ENCODE results near the gene CEBPG. TPM values are rescaled to one million over a fixed set of nuclear protein-coding genes. Genes with fewer than 3 reads are reported as not detected.
A peak's percentile ranks its signal among the peaks of the same experiment; 100 is the strongest.

The CEBPG gene
- total RNA-seq, 1 experiment from 2014 or later: 39.5 TPM

DNA sequence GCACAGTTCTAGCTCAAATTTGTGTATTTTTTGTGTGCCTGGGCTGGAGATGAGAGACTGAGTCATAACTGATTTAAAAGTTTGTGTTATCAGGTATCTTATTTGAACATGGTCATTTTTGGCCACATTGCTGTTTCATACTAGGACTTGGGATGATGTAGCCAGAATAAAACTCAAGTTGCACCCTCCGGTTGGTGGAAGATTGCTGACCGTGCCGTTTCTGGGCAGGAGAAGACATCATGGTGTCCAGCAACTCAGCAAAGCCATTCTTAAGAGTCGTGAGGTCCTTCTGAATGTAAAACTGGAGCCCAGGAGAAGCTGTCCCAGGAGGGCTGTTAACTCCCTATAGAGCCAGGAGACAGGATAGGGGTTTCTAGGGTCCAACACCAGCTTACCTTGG lies 7.6 kb downstream of the CEBPG start:
- DNase-seq: no peak
- no peak for TF ChIP-seq CTCF (IDR thresholded peaks at IDR 0.05; ENCODE audit: unreplicated experiment)
- CTCF ChIA-PET: no interaction called here
- no peak overlapping the region for H3K4me3 Mint-ChIP-seq (ENCODE audit: low read depth, unreplicated experiment)
- peaks cover 20% of the 10 kb centered on the region for H3K4me1 Mint-ChIP-seq (ENCODE audit: low read depth, unreplicated experiment)
- no peaks in the 10 kb centered on the region for H3K9me3 Mint-ChIP-seq (ENCODE audit: low read depth, unreplicated experiment)
- intact Hi-C loops (cut with micrococcal nuclease; ENCODE audit: unreplicated experiment): no loop called here
- no TSS peak for BruUV-seq (replicated peaks)
- peaks cover 48% of the 10 kb centered on the region for H3K36me3 Mint-ChIP-seq (ENCODE audit: insufficient read depth, unreplicated experiment)
- no peak overlapping the region for H3K27ac Mint-ChIP-seq (ENCODE audit: unreplicated experiment)
- H3K27me3 Mint-ChIP-seq (ENCODE audit: unreplicated experiment): no peaks in the 10 kb centered on the region

DNA sequence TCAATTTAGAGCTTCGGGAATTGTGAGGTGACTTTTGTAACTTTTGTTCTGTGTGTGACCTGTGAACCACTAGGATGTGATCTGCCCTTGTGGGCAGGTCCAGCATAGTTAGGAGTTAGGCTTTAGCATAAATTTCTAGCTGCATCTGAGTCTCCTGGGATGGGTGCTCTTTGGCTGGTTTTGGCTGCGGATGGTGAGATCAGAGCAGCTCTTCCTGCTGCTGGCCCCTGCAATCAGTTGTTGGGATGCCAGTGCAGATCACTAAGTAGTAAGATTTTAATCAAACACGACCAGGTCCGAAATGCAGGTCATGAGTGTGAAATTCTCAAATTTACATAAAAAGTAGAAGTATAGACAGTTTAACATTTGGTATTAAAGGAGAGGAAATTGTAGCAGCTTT lies 8.5 kb downstream of the CEBPG start:
- CTCF ChIA-PET: interaction anchor here (0.6 kb wide), 1 partner anchor 1419 kb away, joined by 6 read pairs; no protein-coding TSS in a partner anchor
- TF ChIP-seq CTCF (IDR thresholded peaks at IDR 0.05; ENCODE audit: unreplicated experiment): no peak
- no peak overlapping the region for H3K4me3 Mint-ChIP-seq (ENCODE audit: low read depth, unreplicated experiment)
- H3K27ac Mint-ChIP-seq (ENCODE audit: unreplicated experiment): no peak overlapping the region
- DNase-seq: no peak
- intact Hi-C loops (cut with micrococcal nuclease; ENCODE audit: unreplicated experiment): no loop called here
- no peaks in the 10 kb centered on the region for H3K27me3 Mint-ChIP-seq (ENCODE audit: unreplicated experiment)
- peaks cover 11% of the 10 kb centered on the region for H3K4me1 Mint-ChIP-seq (ENCODE audit: low read depth, unreplicated experiment)
- H3K36me3 Mint-ChIP-seq (ENCODE audit: insufficient read depth, unreplicated experiment): peaks cover 46% of the 10 kb centered on the region
- H3K9me3 Mint-ChIP-seq (ENCODE audit: low read depth, unreplicated experiment): no peaks in the 10 kb centered on the region
- no TSS peak for BruUV-seq (replicated peaks)

- Mint-ChIP-seq H3K27me3 (ENCODE audit: unreplicated experiment) (no peaks in the 10 kb centered on the region), H3K4me1 (ENCODE audit: low read depth, unreplicated experiment) (peaks cover 7% of the 10 kb centered on the region), H3K9me3 (ENCODE audit: low read depth, unreplicated experiment) (no peaks in the 10 kb centered on the region), H3K36me3 (ENCODE audit: insufficient read depth, unreplicated experiment) (peaks cover 53% of the 10 kb centered on the region), H3K4me3 (ENCODE audit: low read depth, unreplicated experiment) (no peak overlapping the region), H3K27ac (ENCODE audit: unreplicated experiment) (no peak overlapping the region)
- intact Hi-C loops (cut with micrococcal nuclease; ENCODE audit: unreplicated experiment): no loop called here
- TF ChIP-seq CTCF (IDR thresholded peaks at IDR 0.05; ENCODE audit: unreplicated experiment): no peak
- CTCF ChIA-PET: no interaction called here
- no peak for DNase-seq
- no TSS peak for BruUV-seq (replicated peaks)
Observed at GRCh38 chr19:33382982-33383381, 9.5 kb downstream of the CEBPG start.

DNA sequence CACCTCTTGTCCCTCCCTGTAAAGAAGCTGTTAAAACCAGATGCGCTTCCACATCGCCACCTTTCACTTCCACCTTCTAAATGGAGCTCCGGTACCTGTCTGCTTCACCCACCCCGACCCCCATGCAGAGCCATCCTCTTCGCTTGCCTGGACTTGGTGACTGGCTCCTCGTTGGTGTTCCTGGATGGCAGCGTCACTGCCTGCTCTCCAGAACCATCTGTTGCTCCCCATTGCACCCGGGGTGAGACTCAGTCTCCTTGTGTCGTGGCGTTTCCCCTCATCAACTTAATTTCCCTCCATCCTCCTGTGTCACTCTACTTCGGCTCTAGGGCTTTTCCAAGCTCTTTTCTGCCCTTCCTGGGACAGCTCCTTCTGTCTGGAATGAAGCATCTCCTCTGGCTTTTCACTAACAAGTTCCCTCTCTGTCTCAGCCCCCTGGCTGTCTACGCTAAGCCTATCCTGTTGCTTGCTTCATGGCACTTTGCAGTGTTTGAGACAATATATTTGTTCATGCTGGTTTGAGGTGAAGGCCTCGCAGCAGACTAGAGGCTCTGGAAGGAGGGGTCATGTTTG lies 10.3 kb downstream of the CEBPG start:
- H3K9me3 Mint-ChIP-seq (ENCODE audit: low read depth, unreplicated experiment): no peaks in the 10 kb centered on the region
- DNase-seq: no peak
- peak overlapping the region; percentile 7 for H3K27ac Mint-ChIP-seq (ENCODE audit: unreplicated experiment)
- intact Hi-C loops (cut with micrococcal nuclease; ENCODE audit: unreplicated experiment): no loop called here
- BruUV-seq (replicated peaks): no TSS peak
- H3K36me3 Mint-ChIP-seq (ENCODE audit: insufficient read depth, unreplicated experiment): peaks cover 47% of the 10 kb centered on the region
- peaks cover 7% of the 10 kb centered on the region for H3K4me1 Mint-ChIP-seq (ENCODE audit: low read depth, unreplicated experiment)
- H3K4me3 Mint-ChIP-seq (ENCODE audit: low read depth, unreplicated experiment): no peak overlapping the region
- TF ChIP-seq CTCF (IDR thresholded peaks at IDR 0.05; ENCODE audit: unreplicated experiment): no peak
- H3K27me3 Mint-ChIP-seq (ENCODE audit: unreplicated experiment): no peaks in the 10 kb centered on the region
- CTCF ChIA-PET: interaction anchor here (0.6 kb wide), 1 partner anchor 198 kb away, joined by 4 read pairs; no protein-coding TSS in a partner anchor

Measured in Calu3 (cell line).